Dedifferentiated amniotic fluid mesenchymal stem cell (primary cell): ENCODE measurements around the gene MRPS30.
"Not testable (repeated sequence)": the region's sequence is repeated elsewhere in the genome, so short reads cannot be mapped to it uniquely, and the experiment has no call there.

ENCODE experiments used
- DNase-seq: peaks from one replicate; pipeline ENCODE4 v3.0.0-alpha.2; 2016; ENCODE audit errors: extremely low spot score

The MRPS30 gene

DNA sequence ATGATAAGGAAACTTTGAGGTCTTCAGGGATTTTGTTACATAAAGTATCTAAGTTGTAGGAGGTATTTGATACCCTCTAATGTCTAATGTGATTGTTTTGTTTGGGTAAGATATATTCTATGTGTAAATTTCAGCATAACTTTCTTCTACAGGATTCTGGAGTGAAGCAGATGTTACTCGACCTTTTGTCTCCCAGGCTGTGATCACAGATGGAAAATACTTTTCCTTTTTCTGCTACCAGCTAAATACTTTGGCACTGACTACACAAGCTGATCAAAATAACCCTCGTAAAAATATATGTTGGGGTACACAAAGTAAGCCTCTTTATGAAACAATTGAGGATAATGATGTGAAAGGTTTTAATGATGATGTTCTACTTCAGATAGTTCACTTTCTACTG is 6.0 kb downstream of the MRPS30 start:
- no peak for DNase-seq

DNA sequence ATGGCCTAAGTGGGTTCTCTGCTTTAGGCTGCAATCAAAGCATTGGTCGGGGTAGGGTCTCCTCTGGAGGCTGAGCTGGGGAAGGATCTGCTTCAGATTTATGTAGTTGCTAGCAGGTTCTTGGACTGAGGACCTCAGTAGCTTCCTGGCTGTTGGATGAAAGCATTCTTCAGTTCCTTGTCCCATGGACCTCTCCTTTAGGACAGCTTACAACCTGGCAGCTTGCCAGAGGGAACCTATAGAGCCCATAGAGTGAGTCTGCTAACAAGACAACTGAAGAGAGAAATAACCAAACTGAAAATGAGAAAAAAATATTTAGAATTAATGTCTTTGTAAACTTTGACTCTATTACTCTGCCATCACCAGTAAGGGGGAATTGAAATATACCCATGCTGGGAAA is 12.4 kb downstream of the MRPS30 start:
- DNase-seq, result no peak

DNA sequence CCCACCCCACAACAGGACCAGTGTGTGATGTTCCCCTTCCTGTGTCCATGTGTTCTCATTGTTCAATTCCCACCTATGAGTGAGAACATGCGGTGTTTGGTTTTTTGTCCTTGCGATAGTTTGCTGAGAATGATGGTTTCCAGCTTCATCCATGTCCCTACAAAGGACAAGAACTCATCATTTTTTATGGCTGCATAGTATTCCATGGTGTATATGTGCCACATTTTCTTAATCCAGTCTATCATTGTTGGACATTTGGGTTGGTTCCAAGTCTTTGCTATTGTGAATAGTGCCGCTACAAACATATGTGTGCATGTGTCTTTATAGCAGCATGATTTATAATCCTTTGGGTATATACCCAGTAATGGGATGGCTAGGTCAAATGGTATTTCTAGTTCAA is 15.9 kb downstream of the MRPS30 start:
- DNase-seq, result not testable (repeated sequence)

DNA sequence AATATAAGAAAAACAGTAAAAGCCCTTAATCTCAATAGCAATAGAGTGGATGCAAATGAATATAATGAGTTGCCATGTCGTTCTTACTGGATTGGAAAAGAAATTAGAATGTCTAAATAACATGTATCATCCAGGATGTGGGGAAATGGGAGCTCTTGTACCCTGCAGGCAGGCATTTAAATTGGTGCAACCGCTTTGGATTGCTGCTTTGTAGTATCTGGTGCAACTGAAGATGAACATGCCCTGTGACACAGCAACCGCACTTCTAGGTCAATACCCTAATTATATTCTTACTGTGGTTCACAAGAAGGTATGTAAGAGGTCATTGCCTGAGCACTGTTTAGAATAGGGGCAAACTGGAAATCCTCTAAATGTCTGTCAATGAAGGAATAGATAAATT is 18.9 kb downstream of the MRPS30 start:
- DNase-seq, result no peak

DNA sequence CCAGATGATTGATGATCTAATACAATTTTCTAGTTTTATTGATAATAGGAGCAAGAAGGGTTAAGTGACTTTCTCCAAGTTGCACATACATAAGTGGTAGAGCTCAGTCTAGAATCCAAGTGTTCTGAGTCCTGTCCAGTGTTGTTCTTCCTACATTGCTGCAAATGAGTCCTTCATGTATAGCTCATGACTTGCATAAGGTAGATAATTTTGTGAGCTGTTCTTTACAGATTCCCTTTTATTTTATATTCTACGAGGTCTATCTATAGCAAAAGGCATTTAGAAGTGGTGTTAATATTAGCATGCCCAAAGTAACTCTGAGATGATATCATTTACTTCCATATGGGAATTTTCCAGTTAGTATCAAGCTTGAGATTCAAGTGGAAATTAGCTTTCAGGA is 20.0 kb downstream of the MRPS30 start:
- no peak for DNase-seq

DNA sequence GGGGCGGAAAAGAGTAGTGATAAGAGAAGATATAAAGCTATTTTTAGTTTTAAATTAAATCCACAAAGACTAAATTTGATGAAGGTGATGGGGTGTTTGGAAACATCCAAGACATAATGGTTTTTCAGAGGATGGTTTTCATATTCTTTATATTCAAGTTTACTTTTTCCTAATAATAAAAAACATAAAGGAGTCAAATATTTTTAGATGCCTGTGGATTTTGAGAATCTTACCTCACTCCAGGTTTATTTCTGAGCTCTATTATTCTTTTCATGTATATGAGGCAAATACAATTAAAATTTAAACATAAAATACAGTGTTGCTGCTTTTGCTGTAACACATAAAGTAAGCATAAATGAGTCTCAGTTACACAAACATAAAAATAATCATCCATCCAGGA is 22.2 kb downstream of the MRPS30 start:
- DNase-seq, result no peak

DNA sequence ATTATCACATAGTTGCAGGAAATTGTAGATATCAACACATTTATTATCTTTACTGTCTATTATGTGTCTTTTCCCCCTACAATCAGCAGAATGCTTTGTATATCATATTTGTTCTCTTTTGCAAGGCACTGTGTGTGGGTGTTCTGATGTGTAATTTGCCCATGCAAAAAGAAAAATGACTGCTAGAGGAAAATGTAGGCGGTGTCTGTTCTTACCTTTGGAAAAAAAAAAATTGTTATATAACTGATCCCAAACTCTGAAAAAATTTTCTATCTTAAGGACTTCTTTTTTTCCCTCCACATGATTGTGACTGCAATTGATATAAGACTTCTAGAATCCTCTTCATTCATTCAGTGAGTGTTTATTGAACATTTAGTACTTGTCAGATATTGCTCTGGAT is 24.5 kb downstream of the MRPS30 start:
- no peak for DNase-seq

DNA sequence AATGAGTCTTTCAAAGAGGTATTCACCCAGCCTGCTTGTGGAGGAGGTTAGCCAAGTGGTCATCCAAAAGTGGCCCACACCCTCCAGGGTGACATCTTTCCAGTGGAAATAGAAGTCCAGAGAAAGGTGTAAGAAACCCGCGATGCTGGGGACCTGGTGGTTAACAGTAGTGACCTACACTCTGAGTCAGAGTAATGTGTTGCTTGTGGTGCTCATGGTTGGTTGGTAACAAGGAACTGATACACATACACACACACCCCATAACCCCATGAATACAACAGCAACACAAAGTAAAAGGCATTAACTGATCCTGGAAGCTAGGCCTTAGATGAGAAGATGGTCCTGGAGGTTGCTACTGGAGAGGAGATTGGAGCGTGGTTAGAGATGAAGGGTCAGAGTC is 26.9 kb downstream of the MRPS30 start:
- DNase-seq, result no peak

DNA sequence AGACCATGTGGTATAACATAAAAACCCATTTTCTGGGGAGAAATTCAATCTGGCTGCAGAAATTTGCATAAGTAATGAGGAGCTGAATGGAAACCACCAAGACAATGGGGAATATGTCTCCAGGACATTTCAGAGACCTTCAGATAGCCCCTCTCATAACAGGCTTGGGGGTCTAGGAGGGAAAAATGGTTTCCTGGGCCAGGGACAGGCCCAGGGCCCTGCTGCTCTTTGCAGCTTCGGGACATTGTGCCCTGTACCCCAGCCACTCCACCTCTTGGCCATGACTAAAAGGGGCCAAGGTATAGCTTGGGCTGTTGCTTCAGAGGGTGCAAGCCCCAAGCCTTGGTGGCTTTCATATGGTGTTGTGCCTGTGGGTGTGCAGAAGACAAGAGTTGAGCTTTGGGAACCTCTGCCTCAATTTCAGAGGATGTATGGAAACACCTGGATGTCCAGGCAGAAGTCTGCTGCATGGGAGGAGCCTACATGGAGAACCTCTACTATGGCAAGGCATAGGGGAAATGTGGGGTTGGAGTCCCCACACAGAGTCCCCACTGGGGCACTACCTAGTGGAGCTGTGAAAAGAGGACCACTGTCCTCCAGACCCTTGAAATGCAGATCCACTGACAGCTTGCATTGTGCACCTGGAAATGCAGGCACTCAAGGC is 30.4 kb downstream of the MRPS30 start:
- DNase-seq, result no peak

DNA sequence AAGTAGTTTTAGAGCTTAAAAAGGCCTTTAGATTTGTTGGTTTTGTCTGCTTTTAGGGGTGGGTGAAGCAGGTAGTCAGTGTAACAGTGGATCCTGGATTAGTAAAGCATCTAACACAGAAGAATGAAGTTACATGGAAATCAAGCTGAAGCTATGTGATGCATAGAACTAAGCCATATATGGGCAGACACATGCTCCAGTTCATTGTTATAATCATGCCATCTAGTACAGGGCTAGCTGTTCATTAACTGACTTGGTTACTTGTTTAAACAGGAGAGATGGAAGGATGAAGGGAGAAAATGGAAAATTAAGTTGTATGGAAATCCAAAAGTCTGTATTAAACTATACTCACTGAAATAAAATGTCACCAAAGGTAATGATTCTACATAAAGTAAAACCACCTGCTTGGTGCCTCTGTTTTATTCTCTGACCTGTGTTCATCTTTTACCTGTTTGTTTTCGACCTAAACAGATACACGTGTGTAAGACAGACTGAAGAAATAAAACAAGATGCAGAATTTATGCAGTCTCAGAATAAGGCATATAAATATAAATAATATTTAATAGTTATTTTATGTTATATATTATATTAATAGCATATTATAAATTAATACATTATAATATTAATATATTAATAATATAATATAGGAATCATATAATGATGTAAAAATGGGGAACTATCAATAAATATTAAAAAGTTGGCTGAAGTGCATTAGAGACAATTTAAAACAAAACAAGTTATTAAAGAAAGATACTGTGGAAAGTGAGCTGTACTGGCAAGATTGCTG is 33.9 kb downstream of the MRPS30 start:
- DNase-seq, result no peak

DNA sequence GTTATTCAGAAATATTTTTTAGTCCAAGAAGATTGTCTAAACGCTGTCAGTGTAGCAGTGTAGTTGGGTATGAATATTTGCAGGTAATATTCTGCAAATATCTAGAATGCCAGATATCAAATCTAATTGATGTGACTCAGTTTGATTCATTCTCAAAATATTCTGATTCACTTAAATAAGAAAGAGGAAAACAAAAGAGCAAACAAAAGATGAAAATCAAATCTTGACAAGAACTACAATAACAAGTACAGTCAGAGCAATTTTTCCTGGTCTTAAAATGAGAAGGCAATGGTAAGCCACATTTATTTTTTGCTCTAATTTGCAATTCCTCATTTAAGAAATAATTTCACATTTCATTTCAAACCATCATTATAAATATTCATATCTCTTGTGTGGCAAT is 36.0 kb downstream of the MRPS30 start:
- DNase-seq, result no peak

DNA sequence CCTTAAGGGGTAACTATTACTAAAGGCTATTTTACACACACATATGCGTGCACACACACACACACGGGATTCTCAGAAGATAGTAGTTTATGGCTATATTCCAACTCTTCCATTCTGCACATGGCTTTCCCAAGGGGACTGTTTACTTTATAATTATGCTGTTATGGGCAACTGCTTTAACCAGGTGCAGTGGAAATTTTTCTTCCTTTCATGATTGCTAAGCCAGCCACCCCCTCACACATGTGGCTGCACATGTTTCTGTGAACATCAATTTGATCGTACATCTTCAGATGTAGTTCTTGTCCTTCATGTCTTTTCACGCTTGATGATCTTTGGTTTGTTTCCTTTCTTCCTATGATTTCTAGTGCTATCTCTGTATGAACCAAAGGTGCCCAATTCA is 37.0 kb downstream of the MRPS30 start:
- DNase-seq, result no peak

DNA sequence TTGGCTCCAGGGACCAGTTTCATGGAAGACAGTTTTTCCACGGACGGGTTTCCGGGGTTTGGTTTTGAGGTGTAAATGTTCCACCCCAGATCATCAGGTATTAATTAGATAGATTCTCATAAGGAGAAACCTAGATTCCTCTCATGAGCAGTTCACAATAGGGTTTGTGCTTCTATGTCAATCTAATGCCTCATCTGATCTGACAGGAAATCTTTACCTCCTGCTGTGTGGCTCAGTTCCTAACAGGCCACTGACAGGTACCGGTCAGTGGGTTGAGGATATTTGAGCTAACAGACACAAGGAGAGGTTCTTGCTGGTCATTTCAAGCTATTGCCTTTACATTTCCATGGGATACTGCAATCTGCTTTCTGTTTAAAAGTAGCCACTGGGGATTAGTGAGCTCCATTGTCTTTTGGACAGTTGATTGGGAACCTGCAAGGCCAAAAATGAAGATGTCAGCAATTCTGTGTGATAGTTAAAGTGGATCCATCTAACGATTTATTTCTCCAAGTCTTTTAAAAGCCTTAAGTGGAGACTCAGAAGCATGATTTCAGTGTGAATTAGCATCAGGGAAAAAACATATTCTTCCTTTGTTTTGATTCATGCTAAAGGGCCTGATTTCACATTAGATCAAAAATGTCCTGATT is 38.6 kb downstream of the MRPS30 start:
- DNase-seq, result no peak

DNA sequence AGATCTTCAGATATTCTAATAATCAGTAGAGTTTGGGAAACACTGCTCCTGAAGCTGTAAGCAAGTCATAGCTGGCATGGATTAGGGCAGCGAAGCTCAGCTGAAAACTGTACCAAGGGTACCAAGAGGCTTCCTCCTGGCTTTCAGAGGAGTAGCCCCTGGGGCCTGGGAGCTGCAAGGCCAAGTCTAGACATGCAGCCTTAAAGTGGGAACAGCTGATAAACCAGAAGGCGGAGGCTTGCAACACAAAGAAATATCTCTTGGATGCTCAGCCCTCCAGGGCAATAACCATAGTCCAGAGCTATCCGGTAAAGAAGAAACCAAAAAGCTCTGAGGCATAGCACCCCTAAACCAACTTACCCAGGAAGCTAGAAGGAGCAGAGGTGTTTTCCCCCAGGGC is 51.5 kb downstream of the MRPS30 start:
- no peak for DNase-seq

DNA sequence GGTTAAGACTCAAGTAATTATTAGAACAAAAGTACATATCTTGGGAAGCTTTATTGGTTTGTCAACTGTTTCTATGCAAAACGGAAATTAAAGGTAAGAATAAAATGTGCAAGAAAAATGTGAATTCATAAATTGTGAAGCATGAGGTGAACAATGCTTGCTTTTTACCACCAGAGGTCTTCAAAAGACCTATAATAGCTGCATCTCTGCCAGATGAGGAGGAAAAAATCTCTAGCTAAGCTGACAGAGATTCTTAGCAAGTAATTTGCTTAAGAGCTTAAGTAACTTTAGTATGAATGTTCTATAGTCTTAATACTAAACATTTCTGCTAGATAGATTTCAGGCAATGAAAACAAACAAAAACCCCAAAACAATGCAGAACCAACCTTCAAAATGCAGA is 54.1 kb downstream of the MRPS30 start:
- DNase-seq, result no peak
